Type B pancreatic cell (in vitro differentiated cells): Measurements from ENCODE around the gene VIPR1. TPM values are rescaled to one million over a fixed set of nuclear protein-coding genes. Genes with fewer than 3 reads are reported as not detected.

Experiments used
- DNase-seq: peaks from one replicate; pipeline ENCODE4 v3.0.0; 2021; ENCODE audit warnings: mixed read lengths; ENCODE audit not compliant: unreplicated experiment; ENCODE audit errors: extremely low spot score
- H3K27ac Mint-ChIP-seq: 2 replicates; pipeline ENCODE4 v1.8.0; 2021; ENCODE audit warnings: mild to moderate bottlenecking, mixed read lengths
- H3K27me3 Mint-ChIP-seq: 2 replicates; pipeline ENCODE4 v1.8.0; 2021; ENCODE audit warnings: mixed read lengths
- H3K36me3 Mint-ChIP-seq: 2 replicates; pipeline ENCODE4 v1.8.0; 2021; ENCODE audit warnings: mixed read lengths
- H3K4me1 Mint-ChIP-seq: one replicate; pipeline ENCODE4 v1.8.0; 2021; ENCODE audit warnings: mixed read lengths; ENCODE audit not compliant: unreplicated experiment
- H3K4me3 Mint-ChIP-seq: 2 replicates; pipeline ENCODE4 v1.8.0; 2021; ENCODE audit warnings: mild to moderate bottlenecking, mixed read lengths
- H3K9me3 Mint-ChIP-seq: 2 replicates; pipeline ENCODE4 v1.8.0; 2021; ENCODE audit warnings: mixed read lengths
- CTCF ChIP-seq: fragments of 200-600 bp; sonication (generic); conservative IDR thresholded peaks from 2 replicates; pipeline ENCODE4 v1.5.0; 2021; ENCODE audit warnings: antibody characterized with exemption, mild to moderate bottlenecking
- total RNA-seq: library from RNA; stranded (reverse); gene quantifications from 2 replicates; pipeline ENCODE4 v1.2.1, GENCODE V29; 2021; ENCODE audit warnings: low replicate concordance

The VIPR1 gene
- total RNA-seq, 1 donor from 2014 or later, result 4.7 TPM

GRCh38 chr3:42478830-42479229 lies 23.6 kb upstream of the VIPR1 start:
- Mint-ChIP-seq H3K9me3 (peaks cover 4% of the 10 kb centered on the region), H3K4me1 (peaks cover 5% of the 10 kb centered on the region), H3K4me3 (no peak overlapping the region), H3K27ac (no peak overlapping the region), H3K27me3 (peaks cover 24% of the 10 kb centered on the region), H3K36me3 (no peaks in the 10 kb centered on the region)
- DNase-seq, result no peak
- no peak for TF ChIP-seq CTCF

GRCh38 chr3:42486814-42487565 lies 15.5 kb upstream of the VIPR1 start:
- Mint-ChIP-seq H3K4me1 (no peaks in the 10 kb centered on the region), H3K9me3 (no peaks in the 10 kb centered on the region), H3K36me3 (no peaks in the 10 kb centered on the region), H3K27me3 (peaks cover 48% of the 10 kb centered on the region), H3K4me3 (no peak overlapping the region), H3K27ac (no peak overlapping the region)
- no peak for TF ChIP-seq CTCF
- DNase-seq, result peak; percentile 20

GRCh38 chr3:42488687-42489086 lies 13.8 kb upstream of the VIPR1 start:
- peaks cover 41% of the 10 kb centered on the region for H3K27me3 Mint-ChIP-seq
- DNase-seq, result peak; percentile 16
- H3K9me3 Mint-ChIP-seq, result no peaks in the 10 kb centered on the region
- no peak overlapping the region for H3K4me3 Mint-ChIP-seq
- H3K27ac Mint-ChIP-seq, result no peak overlapping the region
- no peak for TF ChIP-seq CTCF
- H3K36me3 Mint-ChIP-seq, result no peaks in the 10 kb centered on the region
- no peaks in the 10 kb centered on the region for H3K4me1 Mint-ChIP-seq

GRCh38 chr3:42489116-42489936 lies 13.1 kb upstream of the VIPR1 start:
- DNase-seq, result peak; percentile 55
- Mint-ChIP-seq H3K4me3 (no peak overlapping the region), H3K4me1 (no peaks in the 10 kb centered on the region), H3K36me3 (no peaks in the 10 kb centered on the region), H3K27ac (no peak overlapping the region), H3K27me3 (peaks cover 36% of the 10 kb centered on the region), H3K9me3 (no peaks in the 10 kb centered on the region)
- no peak for TF ChIP-seq CTCF

- no peak overlapping the region for H3K27ac Mint-ChIP-seq
- H3K27me3 Mint-ChIP-seq, result peaks cover 32% of the 10 kb centered on the region
- DNase-seq, result no peak
- no peak for TF ChIP-seq CTCF
- no peaks in the 10 kb centered on the region for H3K4me1 Mint-ChIP-seq
- no peaks in the 10 kb centered on the region for H3K9me3 Mint-ChIP-seq
- no peak overlapping the region for H3K4me3 Mint-ChIP-seq
- no peaks in the 10 kb centered on the region for H3K36me3 Mint-ChIP-seq
Observed at GRCh38 chr3:42489937-42490227, 12.6 kb upstream of the VIPR1 start.
